MCF 10A (cell line): ENCODE measurements around the gene TECTA. TPM values are rescaled to one million over a fixed set of nuclear protein-coding genes. Genes with fewer than 3 reads are reported as not detected.

ENCODE experiments used
- BruUV-seq: library from RNA; stranded (reverse); fragments of 400-500 nt; replicated peaks from 2 replicates; lab custom pipeline; 2021; lab: Mats Ljungman, UMichigan
- CTCF ChIA-PET: fragments of 300-600 bp; sonication (Branson Sonifier 250); formaldehyde crosslinking; extraction: SDS; loops from one replicate; lab custom pipeline; 2021; ENCODE audit warnings: antibody characterized with exemption, inconsistent platforms; lab: Yijun Ruan, JAX
- POLR2A ChIA-PET: fragments of 300-600, 350-650 bp; sonication (Branson Sonifier 250); formaldehyde crosslinking; extraction: SDS; loops from one replicate; lab custom pipeline; 2020; ENCODE audit warnings: antibody characterized with exemption, inconsistent platforms; lab: Yijun Ruan, JAX
- DNase-seq: peaks from one replicate; pipeline ENCODE4 v3.0.0-alpha.2; 2018; ENCODE audit not compliant: unreplicated experiment
- H3K27ac Mint-ChIP-seq: one replicate; pipeline ENCODE4 v1.8.0; 2022; ENCODE audit warnings: mild to moderate bottlenecking, low read depth, mixed read lengths; ENCODE audit not compliant: unreplicated experiment
- H3K27me3 Mint-ChIP-seq: one replicate; pipeline ENCODE4 v1.8.0; 2022; ENCODE audit warnings: mixed read lengths; ENCODE audit not compliant: insufficient read depth, unreplicated experiment
- H3K36me3 Mint-ChIP-seq: one replicate; pipeline ENCODE4 v1.8.0; 2022; ENCODE audit warnings: mild to moderate bottlenecking, moderate library complexity, mixed read lengths; ENCODE audit not compliant: insufficient read depth, unreplicated experiment
- H3K4me1 Mint-ChIP-seq: one replicate; pipeline ENCODE4 v1.8.0; 2022; ENCODE audit warnings: mixed read lengths; ENCODE audit not compliant: insufficient read depth, unreplicated experiment
- H3K4me3 Mint-ChIP-seq: one replicate; pipeline ENCODE4 v1.8.0; 2022; ENCODE audit warnings: mild to moderate bottlenecking, moderate library complexity, mixed read lengths; ENCODE audit not compliant: unreplicated experiment
- H3K9me3 Mint-ChIP-seq: one replicate; pipeline ENCODE4 v1.8.0; 2022; ENCODE audit warnings: mixed read lengths; ENCODE audit not compliant: unreplicated experiment
- CTCF ChIP-seq: fragments of 200-600 bp; IDR thresholded peaks from one replicate; pipeline ENCODE4 v1.8.0; 2022; ENCODE audit warnings: antibody characterized with exemption, mild to moderate bottlenecking; ENCODE audit not compliant: unreplicated experiment
- intact Hi-C: fragments of 100-400 bp; cut with micrococcal nuclease; formaldehyde crosslinking; loops from 2 replicates; pipeline ENCODE4 v1.14.1; 2022
- total RNA-seq: library from RNA; stranded (reverse); gene quantifications from 2 replicates; pipeline ENCODE4 v1.2.3, GENCODE V29; 2022

Gene TECTA
- total RNA-seq, 1 experiment from 2014 or later: 0.30 TPM

- no peaks in the 10 kb centered on the region for H3K9me3 Mint-ChIP-seq
These were observed 50.2 kb downstream of the TECTA start for GRCh38 chr11:121151207-121151688.

GRCh38 chr11:121152764-121153163, 51.7 kb downstream of the TECTA start:
- no peaks in the 10 kb centered on the region for H3K36me3 Mint-ChIP-seq
- ChIA-PET POLR2A (no interaction called here), CTCF (interaction anchor here (0.8 kb wide), 1 partner anchor 18 kb away, joined by 3 read pairs; no protein-coding TSS in a partner anchor)
- no peaks in the 10 kb centered on the region for H3K4me1 Mint-ChIP-seq
- no peak overlapping the region for H3K4me3 Mint-ChIP-seq
- no peaks in the 10 kb centered on the region for H3K9me3 Mint-ChIP-seq
- no TSS peak for BruUV-seq
- H3K27me3 Mint-ChIP-seq: peaks cover 41% of the 10 kb centered on the region
- no peak for DNase-seq
- no peak for TF ChIP-seq CTCF
- H3K27ac Mint-ChIP-seq: no peak overlapping the region
- intact Hi-C loops: no loop called here

More at GRCh38 chr11:121151207-121151688, 50.2 kb downstream of the TECTA start:
- CTCF ChIA-PET: no interaction called here
- TF ChIP-seq CTCF: no peak
- BruUV-seq: no TSS peak
- Mint-ChIP-seq H3K4me3 (no peak overlapping the region), H3K27me3 (peaks cover 45% of the 10 kb centered on the region), H3K4me1 (no peaks in the 10 kb centered on the region), H3K27ac (no peak overlapping the region), H3K36me3 (no peaks in the 10 kb centered on the region)
- no peak for DNase-seq
- POLR2A ChIA-PET: no interaction called here
- intact Hi-C loops: no loop called here

- Mint-ChIP-seq H3K36me3 (no peaks in the 10 kb centered on the region), H3K4me3 (no peak overlapping the region), H3K27ac (no peak overlapping the region), H3K27me3 (peaks cover 41% of the 10 kb centered on the region), H3K4me1 (no peaks in the 10 kb centered on the region), H3K9me3 (no peaks in the 10 kb centered on the region)
- CTCF ChIA-PET: interaction anchor here (0.8 kb wide), 2 partner anchors 19 to 23 kb away, joined by 3 to 4 read pairs; no protein-coding TSS in a partner anchor
- BruUV-seq: no TSS peak
- no peak for DNase-seq
- intact Hi-C loops: no loop called here
- peak; percentile 9 for TF ChIP-seq CTCF
- POLR2A ChIA-PET: interaction anchor here (0.7 to 1.1 kb wide), 3 partner anchors 10 to 77 kb away, joined by 3 to 6 read pairs (median 3); no protein-coding TSS in a partner anchor
These were observed 52.4 kb downstream of the TECTA start for GRCh38 chr11:121153472-121153871.

- no peaks in the 10 kb centered on the region for H3K36me3 Mint-ChIP-seq
- no peak overlapping the region for H3K4me3 Mint-ChIP-seq
- DNase-seq: no peak
- peaks cover 47% of the 10 kb centered on the region for H3K27me3 Mint-ChIP-seq
- H3K9me3 Mint-ChIP-seq: no peaks in the 10 kb centered on the region
- H3K27ac Mint-ChIP-seq: no peak overlapping the region
- ChIA-PET CTCF (interaction anchor here (1.5 kb wide), 1 partner anchor 40 kb away, joined by 3 read pairs; no protein-coding TSS in a partner anchor), POLR2A (interaction anchor here (1.1 kb wide), 1 partner anchor 9 kb away, joined by 3 read pairs; no protein-coding TSS in a partner anchor)
- intact Hi-C loops: no loop called here
- no TSS peak for BruUV-seq
- TF ChIP-seq CTCF: no peak
- no peaks in the 10 kb centered on the region for H3K4me1 Mint-ChIP-seq
These were observed 53.7 kb downstream of the TECTA start for GRCh38 chr11:121154486-121155314.
